Fibroblast of pulmonary artery (primary cell): Measurements from ENCODE around the gene SLC5A2.

Source experiments
- DNase-seq: peaks from one replicate; pipeline ENCODE4 v3.0.0-alpha.2; 2010; ENCODE audit warnings: low read depth
- H3K4me3 ChIP-seq: replicated peaks from 2 replicates; pipeline ENCODE4 v1.5.1; 2011; ENCODE audit warnings: low read depth, mild to moderate bottlenecking, control low read depth, low read length, moderate library complexity
- TF ChIP-seq, protein P1 (sequence below): IDR thresholded peaks from 2 replicates; pipeline ENCODE4 v1.5.1; 2011; ENCODE audit warnings: mild to moderate bottlenecking, control low read depth, low read length, inconsistent platforms; ENCODE audit errors: missing control alignments

Gene SLC5A2

DNA sequence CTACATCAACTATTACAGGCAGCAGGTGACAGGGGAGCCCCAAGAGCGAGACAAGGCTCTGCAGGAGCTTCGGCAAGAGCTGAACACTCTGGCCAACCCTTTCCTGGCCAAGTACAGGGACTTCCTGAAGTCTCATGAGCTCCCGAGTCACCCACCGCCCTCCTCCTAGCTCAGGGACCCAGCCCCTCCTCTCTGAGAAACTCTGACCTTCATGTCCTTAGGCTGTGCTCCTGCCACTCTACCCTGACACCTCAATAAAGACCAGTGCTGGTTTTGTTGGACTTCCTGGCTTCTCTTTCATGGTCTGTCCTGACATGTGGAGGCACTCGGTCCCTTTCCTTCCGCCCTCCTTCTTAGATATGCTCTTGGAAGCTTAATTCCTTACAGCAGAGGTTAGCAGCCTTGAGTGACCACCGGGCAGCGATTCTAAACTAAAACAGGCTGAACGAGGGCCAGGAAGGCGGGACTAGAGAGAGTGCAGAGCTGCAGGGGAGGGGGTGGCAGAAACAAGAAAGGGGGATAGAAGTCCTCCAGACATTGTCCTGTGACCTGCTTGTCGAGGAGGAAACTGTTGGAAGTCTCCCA lies 45.7 kb downstream of the SLC5A2 start:
- TF ChIP-seq, protein P1, sequence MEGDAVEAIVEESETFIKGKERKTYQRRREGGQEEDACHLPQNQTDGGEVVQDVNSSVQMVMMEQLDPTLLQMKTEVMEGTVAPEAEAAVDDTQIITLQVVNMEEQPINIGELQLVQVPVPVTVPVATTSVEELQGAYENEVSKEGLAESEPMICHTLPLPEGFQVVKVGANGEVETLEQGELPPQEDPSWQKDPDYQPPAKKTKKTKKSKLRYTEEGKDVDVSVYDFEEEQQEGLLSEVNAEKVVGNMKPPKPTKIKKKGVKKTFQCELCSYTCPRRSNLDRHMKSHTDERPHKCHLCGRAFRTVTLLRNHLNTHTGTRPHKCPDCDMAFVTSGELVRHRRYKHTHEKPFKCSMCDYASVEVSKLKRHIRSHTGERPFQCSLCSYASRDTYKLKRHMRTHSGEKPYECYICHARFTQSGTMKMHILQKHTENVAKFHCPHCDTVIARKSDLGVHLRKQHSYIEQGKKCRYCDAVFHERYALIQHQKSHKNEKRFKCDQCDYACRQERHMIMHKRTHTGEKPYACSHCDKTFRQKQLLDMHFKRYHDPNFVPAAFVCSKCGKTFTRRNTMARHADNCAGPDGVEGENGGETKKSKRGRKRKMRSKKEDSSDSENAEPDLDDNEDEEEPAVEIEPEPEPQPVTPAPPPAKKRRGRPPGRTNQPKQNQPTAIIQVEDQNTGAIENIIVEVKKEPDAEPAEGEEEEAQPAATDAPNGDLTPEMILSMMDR = no peak
- no peak for DNase-seq
- no peak overlapping the region for H3K4me3 ChIP-seq

DNA sequence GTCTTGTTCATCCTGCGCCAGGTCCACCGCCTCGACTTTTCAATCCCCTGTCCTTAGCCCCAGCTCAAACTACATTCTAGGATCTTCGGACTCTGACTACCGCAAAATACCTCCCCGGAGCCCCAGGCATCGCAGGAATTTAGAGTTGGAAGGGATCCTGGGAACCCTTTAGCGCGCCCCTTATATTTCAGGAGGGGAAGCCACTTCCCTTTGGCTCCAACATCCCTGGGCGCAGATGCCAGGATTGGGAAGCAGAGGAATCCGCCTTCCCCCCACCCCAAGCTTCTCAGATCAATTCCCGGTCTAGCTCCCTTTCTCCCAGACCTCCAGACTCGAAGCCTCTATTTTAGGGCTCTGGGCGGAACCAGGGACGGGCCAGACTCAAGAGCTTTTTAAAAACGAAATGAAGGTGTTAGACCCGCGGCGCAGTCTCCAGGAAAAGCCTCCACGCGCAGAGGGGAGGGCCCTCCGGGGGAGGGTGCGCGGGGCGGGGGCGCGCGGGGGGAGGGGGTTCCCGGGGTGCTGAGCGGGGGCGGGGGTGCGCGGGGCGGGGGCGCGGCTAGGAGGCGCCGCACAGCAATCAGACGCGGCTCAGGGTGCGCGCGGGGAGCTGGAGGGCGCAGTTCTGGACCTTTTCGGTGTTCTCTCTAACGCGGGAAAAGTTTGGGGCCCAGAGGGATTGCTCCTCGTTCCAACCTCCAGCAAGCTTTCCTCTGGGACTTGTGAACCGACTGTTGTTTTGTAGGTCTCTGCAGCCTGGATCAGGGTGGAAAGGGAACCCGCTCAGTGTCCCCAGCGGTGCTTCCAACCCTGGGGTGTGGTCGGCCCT lies 46.4 kb downstream of the SLC5A2 start:
- no peak overlapping the region for H3K4me3 ChIP-seq
- no peak for DNase-seq
- TF ChIP-seq, protein P1 = no peak

DNA sequence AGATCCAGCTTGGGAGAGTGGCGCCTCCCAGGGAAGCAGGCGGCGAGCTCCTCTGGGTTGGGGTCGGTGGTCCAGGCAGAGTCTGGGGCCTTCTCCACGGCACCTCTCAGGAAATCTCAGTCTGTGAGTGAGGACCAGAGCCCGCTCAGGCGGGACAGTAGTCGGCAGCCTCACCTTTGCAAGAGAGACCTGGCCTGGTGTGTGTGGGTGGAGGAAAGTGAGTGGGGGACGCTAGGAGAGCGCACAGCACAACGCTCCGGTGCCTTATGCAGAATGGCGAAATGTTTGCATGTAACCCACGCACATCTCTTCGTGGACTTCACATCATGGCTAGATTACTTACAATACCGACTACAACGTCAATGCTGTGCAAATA lies 47.0 kb downstream of the SLC5A2 start:
- H3K4me3 ChIP-seq = no peak overlapping the region
- TF ChIP-seq, protein P1 = no peak
- no peak for DNase-seq

DNA sequence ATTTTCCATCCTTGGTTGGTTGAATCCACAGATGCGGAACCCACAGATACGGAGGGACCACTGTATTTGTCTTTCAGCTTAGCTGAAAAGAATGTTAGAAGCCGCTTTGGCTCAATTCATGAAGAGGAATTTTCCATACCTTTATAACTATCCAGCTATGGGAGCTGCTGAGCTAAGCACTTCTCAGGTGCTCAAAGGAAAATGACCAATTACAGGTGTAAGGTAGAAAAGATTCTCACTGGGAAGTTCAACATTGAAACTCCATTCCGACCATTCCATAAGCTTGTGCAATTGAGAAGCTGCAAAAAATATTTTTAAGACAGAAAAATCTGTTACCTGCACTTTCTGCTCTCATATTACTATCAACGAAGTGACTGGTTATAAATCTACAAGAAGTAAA lies 47.5 kb downstream of the SLC5A2 start:
- H3K4me3 ChIP-seq = no peak overlapping the region
- DNase-seq = no peak
- TF ChIP-seq, protein P1 = no peak

DNA sequence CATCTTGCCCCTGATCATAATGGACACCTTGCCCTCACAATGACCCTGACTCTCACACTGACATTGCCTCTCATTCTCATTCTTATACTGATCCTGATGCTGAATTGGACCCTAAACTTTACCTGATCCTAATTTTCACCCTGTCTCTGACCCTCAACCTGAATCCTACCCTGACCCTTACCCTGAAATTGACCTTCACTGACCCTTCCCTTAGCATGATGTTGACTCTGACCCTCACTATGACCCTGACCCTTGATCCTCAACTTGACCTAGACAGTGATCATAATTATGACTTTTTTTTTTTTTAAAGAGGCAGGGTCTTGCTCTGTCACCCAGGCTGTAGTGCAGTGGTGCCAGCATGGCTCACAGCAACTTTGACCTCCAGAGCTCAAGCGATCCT lies 48.2 kb downstream of the SLC5A2 start:
- DNase-seq = no peak
- no peak overlapping the region for H3K4me3 ChIP-seq
- TF ChIP-seq, protein P1 = no peak

DNA sequence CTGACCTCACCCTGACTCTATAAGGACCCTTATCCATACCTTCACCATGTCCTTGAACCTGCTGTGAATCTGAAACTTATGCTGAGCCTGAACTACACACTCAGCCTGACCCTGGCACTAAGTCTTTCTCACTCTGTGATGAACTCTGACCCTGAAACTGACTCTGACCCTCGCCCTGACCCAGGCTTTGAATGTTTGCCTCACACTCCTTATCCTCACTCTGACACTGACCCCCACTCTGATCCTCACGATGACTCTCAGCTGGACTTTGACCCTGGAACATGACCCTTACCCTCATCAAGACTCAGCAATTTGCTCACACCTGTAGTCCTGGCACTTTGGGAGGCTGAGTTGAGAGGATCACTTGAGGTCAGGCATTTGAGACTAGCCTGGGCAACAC lies 49.2 kb downstream of the SLC5A2 start:
- DNase-seq = no peak
- H3K4me3 ChIP-seq = no peak overlapping the region
- TF ChIP-seq, protein P1 = no peak
